HCT116 (cell line): ENCODE data around the gene NUP54. TPM values are rescaled to one million over a fixed set of nuclear protein-coding genes. Genes with fewer than 3 reads are reported as not detected.

Experiments used
- ATAC-seq: fragments of 200-7000 bp; cut with Tn5 transposase; 2 replicates; pipeline ENCODE4 v1.9.1; 2020; ENCODE audit warnings: mild to moderate bottlenecking, moderate library complexity
- BruUV-seq: library from RNA; stranded (reverse); fragments of 400-500 nt; replicated peaks from 2 replicates; lab custom pipeline; 2021; lab: Mats Ljungman, UMichigan
- CTCF ChIA-PET: fragments of 300-600 bp; sonication (Branson Sonifier 250); formaldehyde crosslinking; loops from one replicate; lab custom pipeline; 2021; ENCODE audit warnings: antibody characterized with exemption; lab: Charles Lee
- POLR2A ChIA-PET: fragments of 300-600, 350-600 bp; sonication (Branson Sonifier 250); formaldehyde crosslinking; loops from one replicate; lab custom pipeline; 2021; ENCODE audit warnings: antibody characterized with exemption; lab: Charles Lee
- RAD21 ChIA-PET, 2 experiments: fragments of 300-600 bp; sonication (Branson Sonifier 250); formaldehyde crosslinking; loops; one replicate each; lab custom pipeline; 2023; ENCODE audit warnings: low total read pairs in 2 of 2; ENCODE audit not compliant: uncharacterized antibody in 2 of 2, unreplicated experiment in 2 of 2, low non-redundant PET in 1 of 2; lab: Charles Lee
- DNase-seq: peaks from one replicate; pipeline ENCODE4 v3.0.0-alpha.2; 2010; ENCODE audit warnings: low read depth, low spot score
- H2AFZ ChIP-seq: fragments of 200-600 bp; shearing (Covaris generic), sonication (generic); 2 replicates; pipeline ENCODE4 v1.6.1; 2017; ENCODE audit warnings: low read depth, mixed run types, mixed read lengths, antibody characterized with exemption, low read length; ENCODE audit not compliant: poor library complexity, severe bottlenecking
- H3K27ac ChIP-seq: 2 replicates; pipeline ENCODE4 v1.5.1; 2012; ENCODE audit warnings: low read depth, low read length
- H3K27me3 ChIP-seq: fragments of 200-600 bp; sonication (generic); 2 replicates; pipeline ENCODE4 v1.6.1; 2016; ENCODE audit warnings: mixed run types, low read length, mixed read lengths; ENCODE audit not compliant: insufficient read depth
- H3K36me3 ChIP-seq, 2 experiments: fragments of 200-500 bp in 1 of 2; fragments of 200-600 bp in 1 of 2; sonication (Bioruptor generic) in 1 of 2; sonication (generic) in 1 of 2; 2 replicates each; pipeline versions ENCODE4 v1.5.1 to v1.6.1; 2014 to 2016; ENCODE audit warnings: low read length in 2 of 2, inconsistent platforms in 1 of 2, mixed read lengths in 1 of 2, mixed run types in 1 of 2; ENCODE audit not compliant: insufficient read depth in 2 of 2, control insufficient read depth in 1 of 2
- H3K4me1 ChIP-seq, 2 experiments: fragments of 200-600 bp in 1 of 2; sonication (generic) in 1 of 2; 2 replicates each; pipeline versions ENCODE4 v1.5.1 to v1.6.1; 2012 to 2017; ENCODE audit warnings: low read length in 2 of 2, inconsistent platforms in 1 of 2, mild to moderate bottlenecking in 1 of 2, mixed read lengths in 1 of 2, mixed run types in 1 of 2, moderate library complexity in 1 of 2; ENCODE audit not compliant: insufficient read depth in 2 of 2, control insufficient read depth in 1 of 2
- H3K4me2 ChIP-seq: fragments of 200-600 bp; sonication (generic); 2 replicates; pipeline ENCODE4 v1.6.1; 2017; ENCODE audit warnings: mixed run types, low read length, mixed read lengths
- H3K4me3 ChIP-seq, 2 experiments: fragments of 200-600 bp in 1 of 2; sonication (generic) in 1 of 2; replicated peaks in 1 of 2; 2 replicates each; pipeline ENCODE4 v1.5.1; 2011 to 2016; ENCODE audit warnings: low read length in 2 of 2, control low read depth in 1 of 2, low read depth in 1 of 2, mild to moderate bottlenecking in 1 of 2, mixed read lengths in 1 of 2, mixed run types in 1 of 2
- H3K79me2 ChIP-seq: fragments of 200-600 bp; sonication (generic); 2 replicates; pipeline ENCODE4 v1.6.1; 2017; ENCODE audit warnings: mild to moderate bottlenecking, mixed run types, low read length, moderate library complexity, mixed read lengths; ENCODE audit not compliant: insufficient read depth
- H3K9ac ChIP-seq: fragments of 200-600 bp; sonication (generic); 2 replicates; pipeline ENCODE4 v1.6.1; 2016; ENCODE audit warnings: low read length, mixed read lengths
- H3K9me2 ChIP-seq: fragments of 200-600 bp; sonication (generic), shearing (Covaris generic); 2 replicates; pipeline ENCODE4 v1.6.1; 2017; ENCODE audit warnings: mixed run types, mild to moderate bottlenecking, moderate library complexity; ENCODE audit not compliant: insufficient read depth
- H3K9me3 ChIP-seq, 2 experiments: fragments of 200-500 bp in 1 of 2; fragments of 200-600 bp in 1 of 2; sonication (Bioruptor generic) in 1 of 2; sonication (generic) in 1 of 2; 2 replicates each; pipeline ENCODE4 v1.6.1; 2014 to 2017; ENCODE audit warnings: low read length in 2 of 2, mixed read lengths in 2 of 2, inconsistent platforms in 1 of 2, low read depth in 1 of 2, mild to moderate bottlenecking in 1 of 2, mixed run types in 1 of 2, moderate library complexity in 1 of 2; ENCODE audit not compliant: control insufficient read depth in 1 of 2, insufficient read depth in 1 of 2
- H4K20me1 ChIP-seq: fragments of 200-600 bp; sonication (generic), shearing (Covaris generic); 2 replicates; pipeline ENCODE4 v1.6.1; 2017; ENCODE audit warnings: mixed run types, mild to moderate bottlenecking, moderate library complexity; ENCODE audit not compliant: insufficient read depth
- CBX3 ChIP-seq: IDR thresholded peaks from 2 replicates; pipeline ENCODE4 v1.6.1; 2012; ENCODE audit warnings: low read depth
- CEBPB ChIP-seq: IDR thresholded peaks from 2 replicates; pipeline ENCODE4 v1.6.1; 2012; ENCODE audit warnings: low read depth
- ELF1 ChIP-seq: IDR thresholded peaks from 2 replicates; pipeline ENCODE4 v1.6.1; 2012; ENCODE audit warnings: low read depth, borderline replicate concordance
- EZH2 ChIP-seq: fragments of 200-600 bp; sonication (generic); IDR thresholded peaks from 2 replicates; pipeline ENCODE4 v1.6.1; 2017; ENCODE audit warnings: antibody characterized with exemption, mixed run types
- EZH2phosphoT487 ChIP-seq: fragments of 200-600 bp; IDR thresholded peaks from 2 replicates; pipeline ENCODE4 v1.6.1; 2018; ENCODE audit warnings: antibody characterized with exemption, borderline replicate concordance
- JUND ChIP-seq: IDR thresholded peaks from 2 replicates; pipeline ENCODE4 v1.6.1; 2012
- MAX ChIP-seq: IDR thresholded peaks from 2 replicates; pipeline ENCODE4 v1.6.1; 2012
- POLR2A ChIP-seq: IDR thresholded peaks from 2 replicates; pipeline ENCODE4 v1.7.0; 2011; ENCODE audit warnings: borderline replicate concordance; ENCODE audit not compliant: insufficient read depth, insufficient read length; ENCODE audit errors: extremely low read depth
- POLR2AphosphoS5 ChIP-seq: IDR thresholded peaks from 2 replicates; pipeline ENCODE4 v1.6.1; 2011; ENCODE audit warnings: mild to moderate bottlenecking, low read depth, low read length, moderate library complexity
- REST ChIP-seq: IDR thresholded peaks from 2 replicates; pipeline ENCODE4 v1.6.1; 2012; ENCODE audit warnings: low read depth
- SP1 ChIP-seq: IDR thresholded peaks from 2 replicates; pipeline ENCODE4 v1.6.1; 2012; ENCODE audit warnings: low read depth
- ZBTB33 ChIP-seq: IDR thresholded peaks from 2 replicates; pipeline ENCODE4 v1.6.1; 2011; ENCODE audit warnings: mild to moderate bottlenecking, low read length, moderate library complexity; ENCODE audit not compliant: insufficient replicate concordance; ENCODE audit errors: extremely low read depth
- ZFX ChIP-seq: fragments of 450-650 bp; IDR thresholded peaks from 2 replicates; pipeline ENCODE4 v1.6.1; 2017
- ZNF274 ChIP-seq: fragments of 200-500 bp; sonication (Bioruptor generic); IDR thresholded peaks from 2 replicates; pipeline ENCODE4 v1.6.1; 2014; ENCODE audit warnings: mild to moderate bottlenecking, low read depth, low read length, inconsistent platforms
- intact Hi-C: fragments of 100-400 bp; cut with micrococcal nuclease; formaldehyde crosslinking; loops from 2 replicates; pipeline ENCODE4 v1.10.0; 2022
- total RNA-seq: library from RNA; stranded (reverse); gene quantifications from one replicate; pipeline ENCODE4 v1.2.1, GENCODE V29; 2021; ENCODE audit not compliant: unreplicated experiment

NUP54 gene
- total RNA-seq, 1 experiment from 2014 or later = 53.9 TPM

- no peaks in the 10 kb centered on the region for H4K20me1 ChIP-seq
- no peak for TF ChIP-seq ELF1
- no peak for TF ChIP-seq EZH2phosphoT487
- no peak for TF ChIP-seq POLR2A
- TF ChIP-seq CEBPB = no peak
- no peak for TF ChIP-seq ZFX
- no peak for TF ChIP-seq CBX3
- TF ChIP-seq ZNF274 = no peak
- no peak for TF ChIP-seq ZBTB33
- TF ChIP-seq POLR2AphosphoS5 = no peak
- no peak for TF ChIP-seq MAX
- TF ChIP-seq SP1 = no peak
- TF ChIP-seq EZH2 = no peak
- TF ChIP-seq JUND = no peak
- no peak for TF ChIP-seq REST
- TF ChIP-seq, all 23 proteins: peak for 0
- BruUV-seq = no TSS peak
- no peak overlapping the region for H3K4me3 ChIP-seq
- no peaks in the 10 kb centered on the region for H3K27me3 ChIP-seq
- H3K27ac ChIP-seq = no peak overlapping the region
- RAD21 ChIA-PET = no interaction called here
- ATAC-seq = no peak
- no peak overlapping the region for H2AFZ ChIP-seq
- POLR2A ChIA-PET = no interaction called here
- DNase-seq = no peak
- intact Hi-C loops = no loop called here
- CTCF ChIA-PET = no interaction called here
- no peaks in the 10 kb centered on the region for H3K9me2 ChIP-seq
- H3K9ac ChIP-seq = no peak overlapping the region
- H3K4me2 ChIP-seq = no peak overlapping the region
- H3K4me1 ChIP-seq = peaks cover 11 to 20% of the 10 kb centered on the region in 2 experiments
- H3K36me3 ChIP-seq = peaks cover 0 to 14% of the 10 kb centered on the region in 2 experiments; a peak in 2 of 4 replicates
- H3K9me3 ChIP-seq = no peaks in the 10 kb centered on the region
- H3K79me2 ChIP-seq = peaks cover 19% of the 10 kb centered on the region; the same call in 1 of the 2 replicates
Measured at GRCh38 chr4:76196376-76196775, 48.2 kb upstream of the NUP54 start.
